HepG2 (cell line): ENCODE results near the gene PKD1L1. TPM values are rescaled to one million over a fixed set of nuclear protein-coding genes. Genes with fewer than 3 reads are reported as not detected.

Source experiments
- ELK4 ChIP-seq: sonication (generic); formaldehyde crosslinking; IDR thresholded peaks from 2 replicates; pipeline ENCODE4 v1.9.0; 2021; ENCODE audit warnings: missing genetic modification reagents, borderline replicate concordance
- HMGXB4 ChIP-seq, 2 experiments: sonication (generic) in 1 of 2; formaldehyde crosslinking in 1 of 2; IDR thresholded peaks; 2 replicates each; pipeline versions ENCODE4 v1.4.0 to v1.6.1; 2018 to 2020; ENCODE audit warnings: missing genetic modification reagents in 2 of 2, borderline replicate concordance in 1 of 2, low read depth in 1 of 2, mild to moderate bottlenecking in 1 of 2, missing biosample characterization in 1 of 2
- KDM5A ChIP-seq: fragments of 200-600 bp; sonication (generic); IDR thresholded peaks from 2 replicates; pipeline ENCODE4 v1.7.0; 2018; ENCODE audit warnings: antibody characterized with exemption, mild to moderate bottlenecking, low read length, borderline replicate concordance
- KLF11 ChIP-seq: IDR thresholded peaks from 2 replicates; pipeline ENCODE4 v1.6.1; 2016; ENCODE audit warnings: missing compliant biosample characterization
- MAFK ChIP-seq, 2 experiments: IDR thresholded peaks in 1 of 2; conservative IDR thresholded peaks in 1 of 2; 2 replicates each; pipeline ENCODE4 v1.6.1; 2011; ENCODE audit warnings: improper control_type of control experiment in 2 of 2, low read length in 2 of 2
- MTF2 ChIP-seq: sonication (generic); formaldehyde crosslinking; IDR thresholded peaks from 2 replicates; pipeline ENCODE4 v1.5.0; 2020; ENCODE audit warnings: missing genetic modification reagents, borderline replicate concordance
- RBFOX2 ChIP-seq: fragments of 200-400 bp; formaldehyde crosslinking; IDR thresholded peaks from 2 replicates; pipeline ENCODE4 v1.6.1; 2017; ENCODE audit warnings: low read depth, mild to moderate bottlenecking, low read length
- REL ChIP-seq: sonication (generic); formaldehyde crosslinking; conservative IDR thresholded peaks from 2 replicates; pipeline ENCODE4 v1.8.0; 2022; ENCODE audit warnings: mild to moderate bottlenecking, missing genetic modification reagents, moderate library complexity
- RFXANK ChIP-seq: IDR thresholded peaks from 2 replicates; pipeline ENCODE4 v1.6.1; 2016
- ZC3H4 ChIP-seq: sonication (generic); formaldehyde crosslinking; IDR thresholded peaks from 2 replicates; pipeline ENCODE4 v1.4.0; 2020; ENCODE audit warnings: missing genetic modification reagents, borderline replicate concordance
- ZNF207 ChIP-seq: fragments of 450-650 bp; IDR thresholded peaks from 2 replicates; pipeline ENCODE4 v1.6.1; 2016; ENCODE audit warnings: antibody characterized with exemption, borderline replicate concordance
- ZNF672 ChIP-seq: sonication (generic); formaldehyde crosslinking; IDR thresholded peaks from 2 replicates; pipeline ENCODE4 v1.8.1; 2022; ENCODE audit warnings: missing genetic modification reagents
- ZNF710 ChIP-seq: sonication (generic); formaldehyde crosslinking; IDR thresholded peaks from 2 replicates; pipeline ENCODE4 v1.5.0; 2020; ENCODE audit warnings: mild to moderate bottlenecking, missing genetic modification reagents, borderline replicate concordance
- polyA plus RNA-seq, 8 experiments: library from polyadenylated mRNA; depleted of rRNA in 3 of 8; stranded (reverse) in 7 of 8; unstranded in 1 of 8; fragments of >200 nt; fragmentation: Illumina TruSeq in 4 of 8; extraction: Trizol in 4 of 8; gene quantifications; 2 replicates each; pipeline versions ENCODE4 v1.2.1 to v1.2.3, GENCODE V29; 2011 to 2016; ENCODE audit warnings: low read depth in 4 of 8, missing spikeins in 1 of 8, mixed read lengths in 1 of 8; ENCODE audit not compliant: insufficient read depth in 1 of 8
- total RNA-seq, 5 experiments: library from RNA; depleted of rRNA; stranded (reverse); fragments of >200 nt; fragmentation: Illumina TruSeq; extraction: Trizol; gene quantifications; 2 replicates each; pipeline ENCODE4 v1.2.3, GENCODE V29; 2016; ENCODE audit warnings: low read depth in 1 of 5
- TF ChIP-seq, protein P1 (sequence below): IDR thresholded peaks from 2 replicates; pipeline ENCODE4 v1.6.1; 2016; ENCODE audit warnings: missing compliant biosample characterization, missing genetic modification reagents, borderline replicate concordance
- TF ChIP-seq, protein P2 (sequence below): sonication (generic); formaldehyde crosslinking; IDR thresholded peaks from 2 replicates; pipeline ENCODE4 v1.5.0; 2020; ENCODE audit warnings: missing genetic modification reagents
- TF ChIP-seq, protein P3 (sequence below): sonication (generic); formaldehyde crosslinking; IDR thresholded peaks from 2 replicates; pipeline ENCODE4 v1.8.0; 2023; ENCODE audit warnings: mild to moderate bottlenecking, missing genetic modification reagents
- TF ChIP-seq, protein P4 (sequence below): sonication (generic); formaldehyde crosslinking; IDR thresholded peaks from 2 replicates; pipeline ENCODE4 v1.8.0; 2022; ENCODE audit warnings: mild to moderate bottlenecking, missing genetic modification reagents, moderate library complexity

PKD1L1 gene
- total and polyA plus RNA-seq, 2 of the 13 experiments (the other 11 are each of a cell fraction or from before 2014, with no cell fraction given), result 0.01 TPM; not detected in 1

DNA sequence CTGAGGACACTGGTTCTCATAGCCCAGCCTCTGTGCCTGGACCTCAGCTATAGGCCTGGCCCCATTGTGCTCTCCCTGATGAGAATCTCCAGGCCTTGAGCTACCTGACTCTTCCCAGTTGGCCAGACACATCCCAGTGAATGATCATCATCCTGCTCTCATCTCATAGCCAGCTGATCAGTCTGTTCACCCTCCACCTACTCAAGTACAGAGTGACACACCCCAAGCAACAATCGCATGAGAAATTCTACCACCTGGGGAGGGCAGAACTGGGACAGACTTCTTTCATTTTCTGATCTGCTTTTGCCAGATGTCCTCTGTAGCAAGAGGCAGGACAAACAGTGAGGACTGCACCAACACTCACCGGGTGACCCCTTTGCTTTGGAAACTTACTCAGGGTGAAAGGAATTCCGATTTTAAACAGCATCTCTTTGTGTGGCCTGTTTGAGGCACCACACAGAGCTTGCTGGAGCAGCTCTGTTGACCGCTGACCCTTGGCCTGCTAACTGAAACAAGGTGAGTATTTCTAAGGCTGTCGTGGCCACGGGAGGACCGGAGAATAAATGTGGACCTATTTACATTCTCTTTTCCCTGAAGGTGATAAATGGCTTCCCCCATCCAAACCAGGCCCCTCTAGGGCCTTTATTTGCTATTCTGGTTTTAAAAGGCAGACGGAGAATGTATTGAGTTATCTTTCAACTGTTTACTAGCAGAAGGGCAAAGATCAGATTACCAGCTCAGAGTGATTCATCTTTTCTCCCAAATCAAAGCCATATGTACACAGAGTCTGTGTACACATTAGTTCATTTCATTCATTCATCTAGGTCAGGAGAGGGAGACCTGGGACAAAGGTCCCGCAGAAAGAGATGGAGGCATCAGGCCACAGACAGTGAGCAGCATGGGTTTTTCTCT is 184.9 kb downstream of the PKD1L1 start (continued):
- TF ChIP-seq, protein P1, sequence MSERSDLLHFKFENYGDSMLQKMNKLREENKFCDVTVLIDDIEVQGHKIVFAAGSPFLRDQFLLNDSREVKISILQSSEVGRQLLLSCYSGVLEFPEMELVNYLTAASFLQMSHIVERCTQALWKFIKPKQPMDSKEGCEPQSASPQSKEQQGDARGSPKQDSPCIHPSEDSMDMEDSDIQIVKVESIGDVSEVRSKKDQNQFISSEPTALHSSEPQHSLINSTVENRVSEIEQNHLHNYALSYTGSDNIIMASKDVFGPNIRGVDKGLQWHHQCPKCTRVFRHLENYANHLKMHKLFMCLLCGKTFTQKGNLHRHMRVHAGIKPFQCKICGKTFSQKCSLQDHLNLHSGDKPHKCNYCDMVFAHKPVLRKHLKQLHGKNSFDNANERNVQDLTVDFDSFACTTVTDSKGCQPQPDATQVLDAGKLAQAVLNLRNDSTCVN (CRISPR knock-in tag), result peak; percentile 34; the same call in 1 of the 2 replicates
- TF ChIP-seq ZNF710, result peak; percentile 96
- TF ChIP-seq REL (CRISPR knock-in tag), result no peak
- TF ChIP-seq KLF11 (CRISPR knock-in tag), result no peak; the same call in 1 of the 2 replicates
- no peak for TF ChIP-seq ELK4 (CRISPR knock-in tag)
- no peak for TF ChIP-seq MTF2
- no peak for TF ChIP-seq ZNF207
- peak in 1 of 2 experiments; percentile 9; a peak in 1 of 4 replicates for TF ChIP-seq MAFK (conservative IDR thresholded peaks at IDR 0.05 in 1 of 2, IDR thresholded peaks at IDR 0.05 in 1 of 2; ENCODE audit: low read length in 2 of 2)
- TF ChIP-seq, protein P2, sequence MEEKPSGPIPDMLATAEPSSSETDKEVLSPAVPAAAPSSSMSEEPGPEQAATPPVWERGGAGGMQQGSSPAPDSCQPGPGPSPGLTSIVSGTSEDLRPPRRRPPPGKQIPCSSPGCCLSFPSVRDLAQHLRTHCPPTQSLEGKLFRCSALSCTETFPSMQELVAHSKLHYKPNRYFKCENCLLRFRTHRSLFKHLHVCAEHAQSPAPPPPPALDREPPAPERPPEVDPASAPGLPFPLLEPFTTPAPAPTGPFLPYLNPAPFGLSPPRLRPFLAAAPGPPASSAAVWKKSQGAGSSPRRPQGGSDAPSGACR, result peak; percentile 81
- TF ChIP-seq RBFOX2, result 0 out of 2 replicates have a peak, but pooled peaks have one; percentile 4
- TF ChIP-seq, protein P3, sequence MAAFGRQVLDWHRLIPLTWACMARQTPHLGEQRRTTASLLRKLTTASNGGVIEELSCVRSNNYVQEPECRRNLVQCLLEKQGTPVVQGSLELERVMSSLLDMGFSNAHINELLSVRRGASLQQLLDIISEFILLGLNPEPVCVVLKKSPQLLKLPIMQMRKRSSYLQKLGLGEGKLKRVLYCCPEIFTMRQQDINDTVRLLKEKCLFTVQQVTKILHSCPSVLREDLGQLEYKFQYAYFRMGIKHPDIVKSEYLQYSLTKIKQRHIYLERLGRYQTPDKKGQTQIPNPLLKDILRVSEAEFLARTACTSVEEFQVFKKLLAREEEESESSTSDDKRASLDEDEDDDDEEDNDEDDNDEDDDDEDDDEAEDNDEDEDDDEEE (CRISPR knock-in tag), result no peak
- TF ChIP-seq RFXANK (CRISPR knock-in tag), result peak; percentile 60; the same call in 1 of the 2 replicates
- TF ChIP-seq ZC3H4 (CRISPR knock-in tag), result no peak
- no peak for TF ChIP-seq KDM5A
- peak; percentile 68; the same call in 1 of the 2 replicates for TF ChIP-seq ZNF672 (CRISPR knock-in tag)
- peak in 1 of 2 experiments; percentile 46; a peak in 1 of 4 replicates for TF ChIP-seq HMGXB4 (CRISPR knock-in tag; IDR thresholded peaks at IDR 0.05; ENCODE audit: borderline replicate concordance in 1 of 2, low read depth in 1 of 2)
- TF ChIP-seq, protein P4, sequence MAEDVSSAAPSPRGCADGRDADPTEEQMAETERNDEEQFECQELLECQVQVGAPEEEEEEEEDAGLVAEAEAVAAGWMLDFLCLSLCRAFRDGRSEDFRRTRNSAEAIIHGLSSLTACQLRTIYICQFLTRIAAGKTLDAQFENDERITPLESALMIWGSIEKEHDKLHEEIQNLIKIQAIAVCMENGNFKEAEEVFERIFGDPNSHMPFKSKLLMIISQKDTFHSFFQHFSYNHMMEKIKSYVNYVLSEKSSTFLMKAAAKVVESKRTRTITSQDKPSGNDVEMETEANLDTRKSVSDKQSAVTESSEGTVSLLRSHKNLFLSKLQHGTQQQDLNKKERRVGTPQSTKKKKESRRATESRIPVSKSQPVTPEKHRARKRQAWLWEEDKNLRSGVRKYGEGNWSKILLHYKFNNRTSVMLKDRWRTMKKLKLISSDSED (CRISPR knock-in tag), result no peak
